ENCODE measurements around the gene LBX1. TPM values are rescaled to one million over a fixed set of nuclear protein-coding genes. Genes with fewer than 3 reads are reported as not detected.
"Not testable (repeated sequence)": the region's sequence is repeated elsewhere in the genome, so short reads cannot be mapped to it uniquely, and the experiment has no call there.

LBX1 gene
- total RNA-seq, 2 experiments from 2014 or later: not detected

DNA sequence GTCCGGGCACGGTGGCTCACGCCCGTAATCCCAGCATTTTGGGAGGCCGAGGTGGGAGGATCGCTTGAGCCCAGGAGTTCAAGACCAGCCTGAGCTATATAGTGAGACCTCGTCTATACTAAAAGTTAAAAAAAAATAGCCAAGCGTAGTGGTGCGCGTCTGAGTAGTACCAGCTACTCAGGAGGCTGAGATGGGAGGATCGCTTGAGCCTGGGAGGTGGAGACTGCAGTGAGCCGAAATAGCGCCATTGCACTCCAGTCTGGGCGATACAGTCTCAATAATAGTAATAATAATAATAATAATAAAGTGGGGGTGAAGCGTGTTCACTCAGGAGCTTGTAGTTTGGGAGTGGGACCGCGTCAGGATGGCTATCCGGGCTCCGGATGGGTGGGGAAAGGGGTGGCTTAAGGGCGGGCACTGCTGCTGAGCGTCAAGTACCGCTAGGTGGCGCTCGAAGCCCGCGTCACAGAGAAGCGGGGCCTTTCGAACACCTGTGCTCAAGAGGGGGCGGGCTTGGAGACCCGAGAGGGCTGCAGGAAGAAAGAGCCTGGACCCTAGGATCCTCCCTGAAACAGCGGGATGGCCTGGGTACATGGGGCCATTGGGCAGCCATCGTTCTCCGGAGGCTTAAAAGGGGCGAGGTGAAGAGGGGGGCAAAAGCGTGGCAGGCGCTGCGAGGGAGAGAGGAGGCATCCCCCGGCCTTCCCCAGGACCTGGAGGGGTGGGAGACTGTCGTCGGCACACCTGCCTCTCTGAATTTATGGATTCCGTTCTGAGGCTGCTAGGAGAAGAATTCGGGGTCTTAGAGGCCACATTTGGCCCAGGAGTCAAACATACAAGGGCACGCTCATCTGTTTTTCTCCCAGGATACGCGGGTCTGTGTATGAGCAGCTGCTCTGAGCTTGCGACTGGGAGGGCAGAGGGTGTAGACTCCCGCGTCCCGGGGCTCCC lies 14.5 kb downstream of the LBX1 start:
- no peaks in the 10 kb centered on the region for H3K36me3 ChIP-seq (ENCODE audit: insufficient read depth, low read length)
- POLR2A ChIA-PET: interaction anchor here (0.9 to 1.5 kb wide), 2 partner anchors 11 to 98 kb away, joined by 3 to 5 read pairs; no protein-coding TSS in a partner anchor
- H3K9me3 ChIP-seq (ENCODE audit: control insufficient read depth in 1 of 2, insufficient read depth in 1 of 2, low read length in 2 of 2): peaks cover 0 to 49% of the 10 kb centered on the region in 2 experiments
- peaks cover 33% of the 10 kb centered on the region for H3K4me1 Mint-ChIP-seq (ENCODE audit: low read depth)
- H3K27ac Mint-ChIP-seq: no peak overlapping the region
- CTCF ChIA-PET: interaction anchor here (0.6 to 3.6 kb wide), 14 partner anchors 8 to 356 kb away, joined by 3 to 19 read pairs (median 6); no protein-coding TSS in a partner anchor
- DNase-seq (peak; percentile 61 to 87 (median 70)), ATAC-seq (ENCODE audit: poor library complexity) (peak; percentile 73)
- no peaks in the 10 kb centered on the region for H3K36me3 Mint-ChIP-seq (ENCODE audit: low read depth)
- peaks cover 98% of the 10 kb centered on the region for H3K27me3 Mint-ChIP-seq
- no peak overlapping the region for H3K4me3 ChIP-seq (ENCODE audit: low read length)
- peaks cover 84 to 90% of the 10 kb centered on the region in 2 experiments for H3K27me3 ChIP-seq (ENCODE audit: control insufficient read depth in 1 of 2, insufficient read depth in 2 of 2, low read length in 2 of 2)
- peak overlapping the region; percentile 60 for H3K4me3 Mint-ChIP-seq
- peaks cover 53% of the 10 kb centered on the region for H3K4me1 ChIP-seq (ENCODE audit: insufficient read depth, low read length)
- H3K27ac ChIP-seq (ENCODE audit: low read depth in 1 of 2, low read length in 2 of 2): no peak overlapping the region
- intact Hi-C loops (cut with DNase I, micrococcal nuclease): loop anchor here (1.0 to 5.0 kb wide), 7 partner anchors 76 to 858 kb away; no protein-coding TSS in a partner anchor
- no peaks in the 10 kb centered on the region for H3K9me3 Mint-ChIP-seq
- TF ChIP-seq, protein P1, sequence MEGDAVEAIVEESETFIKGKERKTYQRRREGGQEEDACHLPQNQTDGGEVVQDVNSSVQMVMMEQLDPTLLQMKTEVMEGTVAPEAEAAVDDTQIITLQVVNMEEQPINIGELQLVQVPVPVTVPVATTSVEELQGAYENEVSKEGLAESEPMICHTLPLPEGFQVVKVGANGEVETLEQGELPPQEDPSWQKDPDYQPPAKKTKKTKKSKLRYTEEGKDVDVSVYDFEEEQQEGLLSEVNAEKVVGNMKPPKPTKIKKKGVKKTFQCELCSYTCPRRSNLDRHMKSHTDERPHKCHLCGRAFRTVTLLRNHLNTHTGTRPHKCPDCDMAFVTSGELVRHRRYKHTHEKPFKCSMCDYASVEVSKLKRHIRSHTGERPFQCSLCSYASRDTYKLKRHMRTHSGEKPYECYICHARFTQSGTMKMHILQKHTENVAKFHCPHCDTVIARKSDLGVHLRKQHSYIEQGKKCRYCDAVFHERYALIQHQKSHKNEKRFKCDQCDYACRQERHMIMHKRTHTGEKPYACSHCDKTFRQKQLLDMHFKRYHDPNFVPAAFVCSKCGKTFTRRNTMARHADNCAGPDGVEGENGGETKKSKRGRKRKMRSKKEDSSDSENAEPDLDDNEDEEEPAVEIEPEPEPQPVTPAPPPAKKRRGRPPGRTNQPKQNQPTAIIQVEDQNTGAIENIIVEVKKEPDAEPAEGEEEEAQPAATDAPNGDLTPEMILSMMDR (IDR thresholded peaks at IDR 0.05): peak; percentile 88

DNA sequence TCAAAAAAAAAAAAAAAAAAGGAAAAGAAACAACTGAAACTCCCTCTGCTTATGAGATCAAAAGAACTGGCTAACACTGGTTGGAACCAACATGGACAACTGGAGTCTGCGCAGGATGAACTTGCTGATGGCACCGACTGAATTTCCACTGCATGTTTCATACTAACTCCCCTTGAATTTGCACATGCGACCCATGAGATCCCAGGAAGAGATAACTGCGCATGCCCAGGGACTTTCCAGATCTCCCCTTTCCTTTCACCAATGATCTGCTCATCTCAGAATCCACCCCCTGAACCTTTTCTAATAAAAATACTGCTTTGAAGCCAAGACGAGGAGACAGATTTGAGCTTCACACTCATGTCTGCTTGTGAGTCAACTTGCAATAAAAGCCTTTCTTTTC lies 20.7 kb downstream of the LBX1 start:
- peaks cover 71% of the 10 kb centered on the region for H3K27me3 Mint-ChIP-seq
- Histone ChIP-seq H3K4me3 (ENCODE audit: low read length) (no peak overlapping the region), H3K36me3 (ENCODE audit: insufficient read depth, low read length) (no peaks in the 10 kb centered on the region), H3K27me3 (ENCODE audit: control insufficient read depth in 1 of 2, insufficient read depth in 2 of 2, low read length in 2 of 2) (peaks cover 36 to 48% of the 10 kb centered on the region in 2 experiments), H3K9me3 (ENCODE audit: control insufficient read depth in 1 of 2, insufficient read depth in 1 of 2, low read length in 2 of 2) (no peaks in the 10 kb centered on the region), H3K27ac (ENCODE audit: low read depth in 1 of 2, low read length in 2 of 2) (no peak overlapping the region), H3K4me1 (ENCODE audit: insufficient read depth, low read length) (peaks cover 2% of the 10 kb centered on the region)
- ChIA-PET CTCF (no interaction called here), POLR2A (no interaction called here)
- H3K36me3 Mint-ChIP-seq (ENCODE audit: low read depth): no peaks in the 10 kb centered on the region
- DNase-seq: no peak
- no peak overlapping the region for H3K4me3 Mint-ChIP-seq
- no peaks in the 10 kb centered on the region for H3K9me3 Mint-ChIP-seq
- TF ChIP-seq, protein P1 (IDR thresholded peaks at IDR 0.05): no peak
- ATAC-seq (ENCODE audit: poor library complexity): no peak
- H3K4me1 Mint-ChIP-seq (ENCODE audit: low read depth): peaks cover 3% of the 10 kb centered on the region
- intact Hi-C loops (cut with DNase I, micrococcal nuclease): no loop called here
- H3K27ac Mint-ChIP-seq: no peak overlapping the region

GRCh38 chr10:101207026-101207425 lies 22.2 kb downstream of the LBX1 start:
- Mint-ChIP-seq H3K27me3 (peaks cover 62% of the 10 kb centered on the region), H3K4me3 (no peak overlapping the region), H3K9me3 (no peaks in the 10 kb centered on the region), H3K36me3 (ENCODE audit: low read depth) (no peaks in the 10 kb centered on the region), H3K4me1 (ENCODE audit: low read depth) (no peaks in the 10 kb centered on the region), H3K27ac (no peak overlapping the region)
- Histone ChIP-seq H3K4me1 (ENCODE audit: insufficient read depth, low read length) (no peaks in the 10 kb centered on the region), H3K27me3 (ENCODE audit: control insufficient read depth in 1 of 2, insufficient read depth in 2 of 2, low read length in 2 of 2) (peaks cover 25 to 38% of the 10 kb centered on the region in 2 experiments), H3K9me3 (ENCODE audit: control insufficient read depth in 1 of 2, insufficient read depth in 1 of 2, low read length in 2 of 2) (no peaks in the 10 kb centered on the region), H3K36me3 (ENCODE audit: insufficient read depth, low read length) (no peaks in the 10 kb centered on the region), H3K27ac (ENCODE audit: low read depth in 1 of 2, low read length in 2 of 2) (no peak overlapping the region), H3K4me3 (ENCODE audit: low read length) (no peak overlapping the region)
- no peak for DNase-seq
- intact Hi-C loops (cut with DNase I, micrococcal nuclease): no loop called here
- ATAC-seq (ENCODE audit: poor library complexity): no peak
- TF ChIP-seq, protein P1 (IDR thresholded peaks at IDR 0.05): no peak
- ChIA-PET CTCF (no interaction called here), POLR2A (interaction anchor here (0.6 kb wide), 1 partner anchor 586 kb away, joined by 3 read pairs; no protein-coding TSS in a partner anchor)

GRCh38 chr10:101202667-101203066 lies 26.6 kb downstream of the LBX1 start:
- H3K9me3 ChIP-seq (ENCODE audit: control insufficient read depth in 1 of 2, insufficient read depth in 1 of 2, low read length in 2 of 2); CTCF ChIA-PET; H3K4me1 Mint-ChIP-seq (ENCODE audit: low read depth); H3K27me3 ChIP-seq (ENCODE audit: control insufficient read depth in 1 of 2, insufficient read depth in 2 of 2, low read length in 2 of 2); POLR2A ChIA-PET; H3K27ac Mint-ChIP-seq; H3K36me3 Mint-ChIP-seq (ENCODE audit: low read depth); DNase-seq; H3K4me1 ChIP-seq (ENCODE audit: insufficient read depth, low read length); H3K9me3 Mint-ChIP-seq; H3K36me3 ChIP-seq (ENCODE audit: insufficient read depth, low read length); intact Hi-C loops (cut with DNase I, micrococcal nuclease); H3K4me3 ChIP-seq (ENCODE audit: low read length); H3K4me3 Mint-ChIP-seq; H3K27ac ChIP-seq (ENCODE audit: low read depth in 1 of 2, low read length in 2 of 2); ATAC-seq (ENCODE audit: poor library complexity): not testable (repeated sequence)
- H3K27me3 Mint-ChIP-seq: peaks cover 31% of the 10 kb centered on the region

DNA sequence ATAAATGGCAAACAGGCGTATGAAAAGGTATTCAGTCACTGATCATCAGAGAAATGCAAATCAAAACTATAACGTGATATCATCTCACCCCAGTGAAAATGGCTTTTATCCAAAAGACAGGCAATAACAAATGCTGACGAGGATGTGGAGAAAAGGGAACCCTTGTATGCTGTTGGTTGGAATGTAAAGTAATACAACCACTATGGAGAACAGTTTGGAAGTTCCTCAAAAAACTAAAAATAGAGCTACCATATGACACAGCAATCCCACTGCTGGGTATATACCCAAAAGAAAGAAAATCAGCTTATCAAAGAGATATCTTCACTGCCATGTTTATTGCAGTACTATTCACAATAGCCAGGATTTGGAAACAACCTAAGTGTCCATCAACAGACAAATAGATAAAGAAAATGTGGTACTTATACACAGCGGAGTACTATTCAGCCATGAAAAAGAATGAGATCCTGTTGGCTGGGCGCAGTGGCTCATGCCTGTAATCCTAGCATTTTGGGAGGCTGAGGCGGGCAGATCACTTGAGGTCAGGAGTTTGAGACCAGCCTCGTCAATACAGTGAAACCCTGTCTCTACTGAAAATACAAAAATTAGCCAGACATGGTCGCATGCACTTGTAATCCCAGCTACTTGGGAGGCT lies 30.8 kb downstream of the LBX1 start:
- H3K9me3 ChIP-seq (ENCODE audit: control insufficient read depth in 1 of 2, insufficient read depth in 1 of 2, low read length in 2 of 2); H3K27ac ChIP-seq (ENCODE audit: low read depth in 1 of 2, low read length in 2 of 2); intact Hi-C loops (cut with DNase I, micrococcal nuclease); H3K36me3 ChIP-seq (ENCODE audit: insufficient read depth, low read length); H3K4me1 ChIP-seq (ENCODE audit: insufficient read depth, low read length); ATAC-seq (ENCODE audit: poor library complexity); H3K36me3 Mint-ChIP-seq (ENCODE audit: low read depth); POLR2A ChIA-PET; H3K4me1 Mint-ChIP-seq (ENCODE audit: low read depth); CTCF ChIA-PET; H3K4me3 Mint-ChIP-seq; H3K9me3 Mint-ChIP-seq; H3K4me3 ChIP-seq (ENCODE audit: low read length); DNase-seq; H3K27ac Mint-ChIP-seq: not testable (repeated sequence)
- H3K27me3 ChIP-seq (ENCODE audit: control insufficient read depth in 1 of 2, insufficient read depth in 2 of 2, low read length in 2 of 2): peaks cover 8 to 18% of the 10 kb centered on the region in 2 experiments
- peaks cover 24% of the 10 kb centered on the region for H3K27me3 Mint-ChIP-seq

Data from CD4-positive, alpha-beta T cell (primary cell).